KMS-11 (cell line): Measurements from ENCODE around the gene BAIAP2L1.

Experiments
- H2AFZ ChIP-seq: fragments of 200-600 bp; sonication (generic); 2 replicates; pipeline ENCODE4 v1.6.1; 2016; ENCODE audit warnings: antibody characterized with exemption, mixed run types, low read depth
- H3K27ac ChIP-seq: fragments of 200-600 bp; sonication (generic); 2 replicates; pipeline ENCODE4 v1.6.1; 2016; ENCODE audit warnings: mild to moderate bottlenecking, mixed run types
- H3K27me3 ChIP-seq: fragments of 200-600 bp; sonication (generic); 2 replicates; pipeline ENCODE4 v1.6.1; 2017; ENCODE audit warnings: mild to moderate bottlenecking, low read depth, mixed run types, moderate library complexity; ENCODE audit not compliant: insufficient read depth
- H3K36me3 ChIP-seq: fragments of 200-600 bp; sonication (generic); 2 replicates; pipeline ENCODE4 v1.6.1; 2017; ENCODE audit warnings: mild to moderate bottlenecking, mixed run types; ENCODE audit not compliant: insufficient read depth
- H3K4me1 ChIP-seq: fragments of 200-600 bp; sonication (generic); 2 replicates; pipeline ENCODE4 v1.6.1; 2016; ENCODE audit warnings: mild to moderate bottlenecking, low read depth, mixed run types; ENCODE audit not compliant: poor library complexity, severe bottlenecking
- H3K4me2 ChIP-seq: fragments of 200-600 bp; sonication (generic); 2 replicates; pipeline ENCODE4 v1.7.0; 2016; ENCODE audit warnings: mild to moderate bottlenecking, mixed run types
- H3K4me3 ChIP-seq: fragments of 200-600 bp; sonication (generic); IDR thresholded peaks from 2 replicates; pipeline ENCODE4 v1.6.1; 2017; ENCODE audit warnings: low read depth, low read length, mixed read lengths; ENCODE audit not compliant: insufficient read depth
- H3K79me2 ChIP-seq: fragments of 200-600 bp; sonication (generic); 2 replicates; pipeline ENCODE4 v1.6.1; 2016; ENCODE audit warnings: low read depth, mixed run types; ENCODE audit not compliant: insufficient read depth
- H3K9ac ChIP-seq: fragments of 200-600 bp; sonication (generic); 2 replicates; pipeline ENCODE4 v1.6.1; 2016; ENCODE audit warnings: mild to moderate bottlenecking, mixed run types
- H4K20me1 ChIP-seq: fragments of 200-600 bp; sonication (generic); 2 replicates; pipeline ENCODE4 v1.6.1; 2016; ENCODE audit warnings: mild to moderate bottlenecking, mixed run types; ENCODE audit not compliant: insufficient read depth
- CTCF ChIP-seq: fragments of 200-600 bp; sonication (generic); conservative IDR thresholded peaks from 2 replicates; pipeline ENCODE4 v1.6.1; 2017; ENCODE audit warnings: low read depth, mild to moderate bottlenecking, antibody characterized with exemption, low read length, moderate library complexity, mixed read lengths

BAIAP2L1 gene

GRCh38 chr7:98315318-98315993 is 85.4 kb downstream of the BAIAP2L1 start:
- Histone ChIP-seq H3K4me1 (no peaks in the 10 kb centered on the region), H3K4me2 (no peak overlapping the region), H2AFZ (no peak overlapping the region), H3K36me3 (no peaks in the 10 kb centered on the region), H3K4me3 (no peak overlapping the region), H3K79me2 (no peaks in the 10 kb centered on the region), H4K20me1 (no peaks in the 10 kb centered on the region), H3K9ac (no peak overlapping the region), H3K27ac (no peak overlapping the region), H3K27me3 (no peaks in the 10 kb centered on the region)
- TF ChIP-seq CTCF, result no peak

GRCh38 chr7:98314469-98314868 is 86.4 kb downstream of the BAIAP2L1 start:
- no peaks in the 10 kb centered on the region for H3K4me1 ChIP-seq
- H3K4me3 ChIP-seq, result no peak overlapping the region
- H3K79me2 ChIP-seq, result no peaks in the 10 kb centered on the region
- no peak overlapping the region for H3K27ac ChIP-seq
- no peaks in the 10 kb centered on the region for H3K36me3 ChIP-seq
- no peak overlapping the region for H2AFZ ChIP-seq
- H3K4me2 ChIP-seq, result no peak overlapping the region
- H3K9ac ChIP-seq, result no peak overlapping the region
- H3K27me3 ChIP-seq, result no peaks in the 10 kb centered on the region
- H4K20me1 ChIP-seq, result no peaks in the 10 kb centered on the region
- no peak for TF ChIP-seq CTCF

GRCh38 chr7:98312201-98312600 is 88.7 kb downstream of the BAIAP2L1 start:
- H3K4me1 ChIP-seq, result no peaks in the 10 kb centered on the region
- H4K20me1 ChIP-seq, result no peaks in the 10 kb centered on the region
- H3K36me3 ChIP-seq, result no peaks in the 10 kb centered on the region
- TF ChIP-seq CTCF, result no peak
- H3K27ac ChIP-seq, result no peak overlapping the region
- no peaks in the 10 kb centered on the region for H3K27me3 ChIP-seq
- H3K4me3 ChIP-seq, result no peak overlapping the region
- H3K9ac ChIP-seq, result no peak overlapping the region
- H3K79me2 ChIP-seq, result no peaks in the 10 kb centered on the region
- H3K4me2 ChIP-seq, result no peak overlapping the region
- H2AFZ ChIP-seq, result no peak overlapping the region

- no peaks in the 10 kb centered on the region for H3K27me3 ChIP-seq
- no peaks in the 10 kb centered on the region for H3K36me3 ChIP-seq
- no peak overlapping the region for H3K4me2 ChIP-seq
- H3K9ac ChIP-seq, result no peak overlapping the region
- no peak for TF ChIP-seq CTCF
- H3K4me3 ChIP-seq, result no peak overlapping the region
- H3K27ac ChIP-seq, result no peak overlapping the region
- no peak overlapping the region for H2AFZ ChIP-seq
- H3K79me2 ChIP-seq, result no peaks in the 10 kb centered on the region
- no peaks in the 10 kb centered on the region for H3K4me1 ChIP-seq
- H4K20me1 ChIP-seq, result no peaks in the 10 kb centered on the region
Observed at GRCh38 chr7:98309566-98309965, 91.3 kb downstream of the BAIAP2L1 start.
